GM21529 (cell line): Measurements from ENCODE around the gene CRNN.

Experiments used
- ATAC-seq: cut with Tn5 transposase; IDR thresholded peaks from one replicate; pipeline ENCODE4 v1.9.1; 2021; ENCODE audit not compliant: unreplicated experiment

CRNN gene

GRCh38 chr1:152426731-152427130 lies 12.7 kb upstream of the CRNN start:
- ATAC-seq = no peak

GRCh38 chr1:152419917-152420316 lies 5.9 kb upstream of the CRNN start:
- ATAC-seq = no peak

GRCh38 chr1:152415454-152416227 lies 1.6 kb upstream of the CRNN start:
- no peak for ATAC-seq

GRCh38 chr1:152412756-152413155 lies 1.3 kb downstream of the CRNN start:
- ATAC-seq = no peak

GRCh38 chr1:152411134-152411533 lies 2.9 kb downstream of the CRNN start:
- ATAC-seq = no peak

- no peak for ATAC-seq
Observed at GRCh38 chr1:152410599-152410998, 3.5 kb downstream of the CRNN start.

- ATAC-seq = no peak
Observed at GRCh38 chr1:152410028-152410427, 4.0 kb downstream of the CRNN start.

- no peak for ATAC-seq
Observed at GRCh38 chr1:152408664-152409063, 5.4 kb downstream of the CRNN start.

- ATAC-seq = no peak
Observed at GRCh38 chr1:152398812-152399698, 15.0 kb downstream of the CRNN start.

- ATAC-seq = no peak
Observed at GRCh38 chr1:152397474-152397873, 16.6 kb downstream of the CRNN start.

GRCh38 chr1:152394151-152394550 lies 19.9 kb downstream of the CRNN start:
- ATAC-seq = no peak

- no peak for ATAC-seq
Observed at GRCh38 chr1:152392909-152393308, 21.2 kb downstream of the CRNN start.

GRCh38 chr1:152388889-152389288 lies 25.2 kb downstream of the CRNN start:
- ATAC-seq = no peak

- no peak for ATAC-seq
Observed at GRCh38 chr1:152386940-152387339, 27.1 kb downstream of the CRNN start.

- no peak for ATAC-seq
Observed at GRCh38 chr1:152380932-152381331, 33.1 kb downstream of the CRNN start.

GRCh38 chr1:152374451-152374850 lies 39.6 kb downstream of the CRNN start:
- ATAC-seq = no peak

- no peak for ATAC-seq
Observed at GRCh38 chr1:152372672-152373071, 41.4 kb downstream of the CRNN start.

GRCh38 chr1:152367436-152367835 lies 46.6 kb downstream of the CRNN start:
- no peak for ATAC-seq

GRCh38 chr1:152359906-152360305 lies 54.2 kb downstream of the CRNN start, which contains the start of gene FLG2:
FLG2 (minus strand) TSS chr1:152360006; CDS start chr1:152358884, 1,122 bp downstream.
- no peak for ATAC-seq
